Transverse colon (tissue), 3 donors: ENCODE data around the gene CSRP1.

Experiments
- CTCF ChIP-seq, 5 experiments: fragments of 200-600 bp in 3 of 5; fragments of 450-650 bp in 2 of 5; sonication (generic) in 3 of 5; IDR thresholded peaks; 1 replicate in 2 of 5; 2 replicates in 3 of 5; pipeline ENCODE4 v1.5.1; 2016 to 2017; ENCODE audit warnings: antibody characterized with exemption in 5 of 5, inconsistent platforms in 3 of 5, mild to moderate bottlenecking in 2 of 5, moderate library complexity in 1 of 5
- POLR2A ChIP-seq: fragments of 450-650 bp; IDR thresholded peaks from one replicate; pipeline ENCODE4 v1.6.1; 2016; ENCODE audit warnings: antibody characterized with exemption, mild to moderate bottlenecking, moderate library complexity

GRCh38 chr1:201495551-201496295 is 11.2 kb downstream of the CSRP1 start:
- TF ChIP-seq CTCF (IDR thresholded peaks at IDR 0.05) (no peak), POLR2A (no peak)
